CD4-positive, alpha-beta T cell (primary cell): ENCODE measurements around the gene DUS1L. TPM values are rescaled to one million over a fixed set of nuclear protein-coding genes. Genes with fewer than 3 reads are reported as not detected.
"Not testable (repeated sequence)": the region's sequence is repeated elsewhere in the genome, so short reads cannot be mapped to it uniquely, and the experiment has no call there.

Experiments
- ATAC-seq: fragments of 200-7000 bp; cut with Tn5 transposase; one replicate; pipeline ENCODE4 v1.10.0; 2022; ENCODE audit warnings: mild to moderate bottlenecking; ENCODE audit not compliant: poor library complexity
- CTCF ChIA-PET: fragments of 350-600 bp; sonication (Branson Sonifier 250); formaldehyde crosslinking; loops from one replicate; lab custom pipeline; 2021; ENCODE audit warnings: antibody characterized with exemption, inconsistent platforms; lab: Charles Lee
- POLR2A ChIA-PET: fragments of 350-600 bp; sonication (Branson Sonifier 250); formaldehyde crosslinking; loops from one replicate; lab custom pipeline; 2021; ENCODE audit warnings: antibody characterized with exemption, inconsistent platforms; lab: Charles Lee
- DNase-seq, 14 experiments: peaks; one replicate each; pipeline ENCODE4 v3.0.0-alpha.2; 2013 to 2020; ENCODE audit warnings: mixed read lengths in 2 of 14
- H3K27ac ChIP-seq, 2 donors: one replicate each; pipeline versions ENCODE4 v1.5.1 to v1.7.0; 2013; ENCODE audit warnings: low read length in 2 of 2, low read depth in 1 of 2, mild to moderate bottlenecking in 1 of 2
- H3K27me3 ChIP-seq, 2 experiments: 1 replicate in 1 of 2; 2 replicates in 1 of 2; pipeline versions ENCODE4 v1.6.1 to v1.7.0; 2013; ENCODE audit warnings: low read length in 2 of 2, control low read depth in 1 of 2, mild to moderate bottlenecking in 1 of 2, moderate library complexity in 1 of 2; ENCODE audit not compliant: insufficient read depth in 2 of 2, control insufficient read depth in 1 of 2
- H3K36me3 ChIP-seq: one replicate; pipeline ENCODE4 v1.6.1; 2013; ENCODE audit warnings: low read length, control low read depth; ENCODE audit not compliant: insufficient read depth
- H3K4me1 ChIP-seq: one replicate; pipeline ENCODE4 v1.6.1; 2013; ENCODE audit warnings: low read length, control low read depth; ENCODE audit not compliant: insufficient read depth
- H3K4me3 ChIP-seq: one replicate; pipeline ENCODE4 v1.5.1; 2013; ENCODE audit warnings: mild to moderate bottlenecking, low read length, moderate library complexity
- H3K9me3 ChIP-seq, 2 experiments: 1 replicate in 1 of 2; 2 replicates in 1 of 2; pipeline versions ENCODE4 v1.6.1 to v1.7.0; 2013; ENCODE audit warnings: low read length in 2 of 2, mild to moderate bottlenecking in 2 of 2, control low read depth in 1 of 2, moderate library complexity in 1 of 2; ENCODE audit not compliant: control insufficient read depth in 1 of 2, insufficient read depth in 1 of 2
- H3K27ac Mint-ChIP-seq: one replicate; pipeline ENCODE4 v1.8.0; 2020; ENCODE audit warnings: mixed read lengths
- H3K27me3 Mint-ChIP-seq: one replicate; pipeline ENCODE4 v1.8.0; 2021; ENCODE audit warnings: mixed read lengths
- H3K36me3 Mint-ChIP-seq: one replicate; pipeline ENCODE4 v1.8.0; 2021; ENCODE audit warnings: low read depth, mixed read lengths
- H3K4me1 Mint-ChIP-seq: one replicate; pipeline ENCODE4 v1.8.0; 2021; ENCODE audit warnings: low read depth, mixed read lengths
- H3K4me3 Mint-ChIP-seq: one replicate; pipeline ENCODE4 v1.8.0; 2020; ENCODE audit warnings: mild to moderate bottlenecking, mixed read lengths
- H3K9me3 Mint-ChIP-seq: one replicate; pipeline ENCODE4 v1.8.0; 2020; ENCODE audit warnings: mixed read lengths
- CTCF ChIP-seq: fragments of 200-600 bp; IDR thresholded peaks from one replicate; pipeline ENCODE4 v1.8.0; 2022; ENCODE audit warnings: antibody characterized with exemption, mild to moderate bottlenecking
- intact Hi-C, 2 experiments: fragments of 100-400 bp; cut with DNase I in 1 of 2; cut with micrococcal nuclease in 1 of 2; formaldehyde crosslinking; loops; one replicate each; pipeline versions ENCODE4 v1.15.1 to v1.9.0; 2023 to 2025; cut with DNase I, micrococcal nuclease
- total RNA-seq, 174 experiments: library from RNA in 2 of 174; stranded (reverse) in 2 of 174; gene quantifications; one replicate each; pipeline ENCODE4 v1.2.3 and lab custom pipeline; 2021 to 2026

DUS1L gene
- total RNA-seq, 2 experiments from 2014 or later: 160 to 163 TPM

- POLR2A ChIA-PET: no interaction called here
- peaks cover 16% of the 10 kb centered on the region for H3K36me3 Mint-ChIP-seq
These were observed 25.8 kb downstream of the DUS1L start for GRCh38 chr17:82039695-82040299.

GRCh38 chr17:82038796-82039409, 26.7 kb downstream of the DUS1L start:
- POLR2A ChIA-PET, H3K27ac ChIP-seq, DNase-seq, H3K27me3 Mint-ChIP-seq, H3K27ac Mint-ChIP-seq, H3K9me3 ChIP-seq, H3K36me3 ChIP-seq, H3K4me3 ChIP-seq, H3K27me3 ChIP-seq, H3K9me3 Mint-ChIP-seq, ATAC-seq: not testable (repeated sequence)
- intact Hi-C loops: loop anchor here (5.0 to 10.0 kb wide), 6 partner anchors 86 to 516 kb away; partner anchors contain the start of genes HEXD (in 2 of the 2) and OGFOD3 (in 2 of the 2)
- CTCF ChIA-PET: interaction anchor here (0.6 kb wide), 1 partner anchor 406 kb away, joined by 5 read pairs; no protein-coding TSS in a partner anchor
- Mint-ChIP-seq H3K4me1 (peaks cover 23% of the 10 kb centered on the region), H3K4me3 (peak overlapping the region; percentile 30), H3K36me3 (peaks cover 16% of the 10 kb centered on the region)
- peaks cover 25% of the 10 kb centered on the region for H3K4me1 ChIP-seq

More at GRCh38 chr17:82039695-82040299, 25.8 kb downstream of the DUS1L start:
- TF ChIP-seq CTCF: no peak
- Mint-ChIP-seq H3K27ac (no peak overlapping the region), H3K9me3 (no peaks in the 10 kb centered on the region), H3K4me3 (peak overlapping the region; percentile 46), H3K4me1 (peaks cover 18% of the 10 kb centered on the region), H3K27me3 (no peaks in the 10 kb centered on the region)
- Histone ChIP-seq H3K4me1 (peaks cover 25% of the 10 kb centered on the region), H3K4me3 (no peak overlapping the region), H3K27ac (no peak overlapping the region), H3K36me3 (no peaks in the 10 kb centered on the region), H3K9me3 (no peaks in the 10 kb centered on the region), H3K27me3 (no peaks in the 10 kb centered on the region)
- intact Hi-C loops: loop anchor here (5.0 to 10.0 kb wide), 6 partner anchors 85 to 515 kb away; partner anchors contain the start of genes HEXD (in 2 of the 2) and OGFOD3 (in 2 of the 2)
- ATAC-seq (no peak), DNase-seq (no peak)
- CTCF ChIA-PET: interaction anchor here (1.7 to 2.8 kb wide), 2 partner anchors 9 to 80 kb away, joined by 5 to 10 read pairs; no protein-coding TSS in a partner anchor

GRCh38 chr17:82037889-82038195, 27.8 kb downstream of the DUS1L start:
- H3K36me3 ChIP-seq: no peaks in the 10 kb centered on the region
- H3K27me3 ChIP-seq: no peaks in the 10 kb centered on the region
- peaks cover 25% of the 10 kb centered on the region for H3K4me1 Mint-ChIP-seq
- H3K4me1 ChIP-seq: peaks cover 25% of the 10 kb centered on the region
- intact Hi-C loops: loop anchor here (1.0 to 10.0 kb wide), 7 partner anchors 15 to 517 kb away; partner anchors contain the start of genes HEXD (in 2 of the 2), OGFOD3 (in 2 of the 2) and LRRC45 (in 1 of the 2)
- no peak overlapping the region for H3K27ac ChIP-seq
- ChIA-PET POLR2A (interaction anchor here (0.6 to 1.7 kb wide), 29 partner anchors 11 to 335 kb away, joined by 3 to 27 read pairs (median 4); partner anchors contain the start of genes ASPSCR1, CENPX, FASN and GPS1), CTCF (interaction anchor here (0.6 to 2.1 kb wide), 11 partner anchors 12 to 482 kb away, joined by 3 to 12 read pairs (median 3); partner anchors contain the start of genes CENPX, FASN, FOXK2 and GPS1)
- H3K27me3 Mint-ChIP-seq: no peaks in the 10 kb centered on the region
- H3K36me3 Mint-ChIP-seq: peaks cover 16% of the 10 kb centered on the region
- DNase-seq (no peak), ATAC-seq (no peak)
- no peaks in the 10 kb centered on the region for H3K9me3 Mint-ChIP-seq
- peak overlapping the region; percentile 96 for H3K4me3 Mint-ChIP-seq
- H3K9me3 ChIP-seq: no peaks in the 10 kb centered on the region
- TF ChIP-seq CTCF: no peak
- H3K4me3 ChIP-seq: peak overlapping the region; percentile 65
- peak overlapping the region; percentile 84 for H3K27ac Mint-ChIP-seq
